ENCODE measurements around the gene THYN1. TPM values are rescaled to one million over a fixed set of nuclear protein-coding genes. Genes with fewer than 3 reads are reported as not detected.
"Not testable (repeated sequence)": the region's sequence is repeated elsewhere in the genome, so short reads cannot be mapped to it uniquely, and the experiment has no call there.

THYN1 gene
- 10 to 100 TPM; 26.6 to 64.8 (median 63.5) TPM for polyA plus RNA-seq

- WGBS, 3 donors: 0 to 1% (median 1%) methylated on average over 60 to 70 of the region's 70 CpGs
- no peak within 1 kb of the TSS for H3K27ac ChIP-seq (ENCODE audit: low read depth, low read length)
Measured at GRCh38 chr11:134253188-134253993, at the start of gene THYN1, which contains the start of gene ACAD8. Gene THYN1, minus strand, starts transcription at chr11:134253352. Its CDS starts 470 bp downstream, at chr11:134252882. Gene ACAD8, plus strand, starts transcription at chr11:134253568. Its CDS starts 33 bp downstream, at chr11:134253601.

- H3K27ac ChIP-seq (ENCODE audit: low read depth, low read length): no peak overlapping the region
- WGBS, 3 donors: 66 to 82% (median 68%) methylated on average over 9 of the region's 9 CpGs
Measured at GRCh38 chr11:134294664-134295063, 41.5 kb upstream of the THYN1 start.

GRCh38 chr11:134293119-134294113, 40.3 kb upstream of the THYN1 start:
- 76 to 82% (median 81%) methylated on average over 19 to 20 of the region's 20 CpGs for WGBS, 3 donors
- H3K27ac ChIP-seq (ENCODE audit: low read depth, low read length): no peak overlapping the region

- H3K27ac ChIP-seq (ENCODE audit: low read depth, low read length): no peak overlapping the region
- 76 to 86% (median 85%) methylated on average over 15 of the region's 15 CpGs for WGBS, 3 donors
Measured at GRCh38 chr11:134292661-134293060, 39.5 kb upstream of the THYN1 start.

- 78 to 96% (median 84%) methylated on average over 6 of the region's 6 CpGs for whole genome bisulfite sequencing, 3 donors
Measured at GRCh38 chr11:134291196-134291595, 38.0 kb upstream of the THYN1 start.

GRCh38 chr11:134290646-134291045, 37.5 kb upstream of the THYN1 start:
- WGBS, 3 donors: 83 to 90% (median 89%) methylated on average over 7 of the region's 7 CpGs
- no peak overlapping the region for H3K27ac ChIP-seq (ENCODE audit: low read depth, low read length)

More at GRCh38 chr11:134291196-134291595, 38.0 kb upstream of the THYN1 start:
- no peak overlapping the region for H3K27ac ChIP-seq (ENCODE audit: low read depth, low read length)

GRCh38 chr11:134289789-134290188, 36.6 kb upstream of the THYN1 start:
- 33 to 42% (median 37%) methylated on average over 12 of the region's 12 CpGs for WGBS, 3 donors
- no peak overlapping the region for H3K27ac ChIP-seq (ENCODE audit: low read depth, low read length)

GRCh38 chr11:134289167-134289566, 36.0 kb upstream of the THYN1 start:
- 64 to 83% (median 83%) methylated on average over 4 of the region's 4 CpGs for WGBS, 3 donors

GRCh38 chr11:134288486-134288885, 35.3 kb upstream of the THYN1 start:
- WGBS, 3 donors: 92 to 96% (median 95%) methylated on average over 13 of the region's 13 CpGs
- H3K27ac ChIP-seq (ENCODE audit: low read depth, low read length): no peak overlapping the region

More at GRCh38 chr11:134289167-134289566, 36.0 kb upstream of the THYN1 start:
- no peak overlapping the region for H3K27ac ChIP-seq (ENCODE audit: low read depth, low read length)

GRCh38 chr11:134287561-134287960, 34.4 kb upstream of the THYN1 start:
- 89 to 93% (median 91%) methylated on average over 12 of the region's 12 CpGs for WGBS, 3 donors
- no peak overlapping the region for H3K27ac ChIP-seq (ENCODE audit: low read depth, low read length)

GRCh38 chr11:134284349-134284748, 31.2 kb upstream of the THYN1 start:
- not testable (repeated sequence) for H3K27ac ChIP-seq (ENCODE audit: low read depth, low read length)
- 87 to 93% (median 91%) methylated on average over 5 of the region's 5 CpGs for WGBS, 3 donors

GRCh38 chr11:134283461-134284230, 30.5 kb upstream of the THYN1 start:
- no peak overlapping the region for H3K27ac ChIP-seq (ENCODE audit: low read depth, low read length)
- 83 to 92% (median 88%) methylated on average over 16 of the region's 16 CpGs for WGBS, 3 donors

GRCh38 chr11:134282121-134283045, 29.2 kb upstream of the THYN1 start:
- no peak overlapping the region for H3K27ac ChIP-seq (ENCODE audit: low read depth, low read length)
- 77 to 85% (median 78%) methylated on average over 22 of the region's 22 CpGs for WGBS, 3 donors

- WGBS, 3 donors: 87 to 100% (median 96%) methylated on average over 1 to 14 of the region's 17 CpGs
- H3K27ac ChIP-seq (ENCODE audit: low read depth, low read length): not testable (repeated sequence)
Measured at GRCh38 chr11:134281635-134282034, 28.5 kb upstream of the THYN1 start.

GRCh38 chr11:134278356-134278755, 25.2 kb upstream of the THYN1 start:
- WGBS, 3 donors: 92 to 97% (median 96%) methylated on average over 4 of the region's 4 CpGs
- no peak overlapping the region for H3K27ac ChIP-seq (ENCODE audit: low read depth, low read length)

- WGBS, 3 donors: 19 to 23% (median 20%) methylated on average over 35 to 36 of the region's 36 CpGs
- no peak overlapping the region for H3K27ac ChIP-seq (ENCODE audit: low read depth, low read length)
Measured at GRCh38 chr11:134277183-134278001, 24.2 kb upstream of the THYN1 start.
